DOHH2 (cell line): ENCODE results near the gene NPAP1.
"Not testable (repeated sequence)": the region's sequence is repeated elsewhere in the genome, so short reads cannot be mapped to it uniquely, and the experiment has no call there.

Source experiments
- H3F3A ChIP-seq: fragments of 200-600 bp; sonication (generic), shearing (Covaris generic); 2 replicates; pipeline ENCODE4 v1.6.0; 2016; ENCODE audit warnings: antibody characterized with exemption, mild to moderate bottlenecking; ENCODE audit not compliant: control insufficient read depth, insufficient read depth
- H3K27ac ChIP-seq: fragments of 200-600 bp; sonication (generic); 2 replicates; pipeline ENCODE4 v1.5.1; 2014; ENCODE audit warnings: low read depth, mild to moderate bottlenecking, low read length, moderate library complexity
- H3K27me3 ChIP-seq: fragments of 200-600 bp; sonication (generic); 2 replicates; pipeline ENCODE4 v1.6.1; 2014; ENCODE audit warnings: mild to moderate bottlenecking, low read length, mixed read lengths; ENCODE audit not compliant: control insufficient read depth
- H3K36me3 ChIP-seq: fragments of 200-600 bp; sonication (generic); 2 replicates; pipeline ENCODE4 v1.6.1; 2014; ENCODE audit warnings: mild to moderate bottlenecking, low read length, moderate library complexity, mixed read lengths; ENCODE audit not compliant: control insufficient read depth
- H3K4me1 ChIP-seq: fragments of 200-600 bp; sonication (generic); 2 replicates; pipeline ENCODE4 v1.6.1; 2014; ENCODE audit warnings: mild to moderate bottlenecking, low read length, mixed read lengths; ENCODE audit not compliant: control insufficient read depth
- H3K4me2 ChIP-seq: fragments of 200-600 bp; sonication (generic); 2 replicates; pipeline ENCODE4 v1.6.0; 2014; ENCODE audit warnings: mild to moderate bottlenecking, low read length, moderate library complexity
- H3K4me3 ChIP-seq: fragments of 200-600 bp; sonication (generic); 2 replicates; pipeline ENCODE4 v1.5.1; 2014; ENCODE audit warnings: mild to moderate bottlenecking, low read length, mixed read lengths
- H3K79me2 ChIP-seq: fragments of 200-600 bp; sonication (generic); 2 replicates; pipeline ENCODE4 v1.6.1; 2014; ENCODE audit warnings: mild to moderate bottlenecking, low read length, mixed read lengths; ENCODE audit not compliant: control insufficient read depth
- H3K9me2 ChIP-seq: fragments of 200-600 bp; sonication (generic); replicated peaks from 2 replicates; pipeline ENCODE4 v1.6.1; 2014; ENCODE audit warnings: mild to moderate bottlenecking, low read length, mixed read lengths; ENCODE audit not compliant: control insufficient read depth
- H3K9me3 ChIP-seq: fragments of 200-600 bp; sonication (generic); 2 replicates; pipeline ENCODE4 v1.6.1; 2014; ENCODE audit warnings: antibody characterized with exemption, low read length, mixed read lengths; ENCODE audit not compliant: control insufficient read depth, insufficient read depth
- H4K20me1 ChIP-seq: fragments of 200-600 bp; sonication (generic); 2 replicates; pipeline ENCODE4 v1.6.0; 2014; ENCODE audit warnings: low read depth, mild to moderate bottlenecking, antibody characterized with exemption, low read length, moderate library complexity; ENCODE audit not compliant: control insufficient read depth, insufficient read depth
- EZH2phosphoT487 ChIP-seq: fragments of 200-600 bp; sonication (generic); IDR thresholded peaks from 2 replicates; pipeline ENCODE4 v1.6.1; 2017; ENCODE audit warnings: borderline replicate concordance, mild to moderate bottlenecking, antibody characterized with exemption, low read length, moderate library complexity, mixed read lengths
- TF ChIP-seq, protein P1 (sequence below): fragments of 200-600 bp; sonication (generic); IDR thresholded peaks from one replicate; pipeline ENCODE4 v1.5.1; 2014; ENCODE audit warnings: antibody characterized with exemption, mild to moderate bottlenecking, low read depth, low read length; ENCODE audit not compliant: poor library complexity, severe bottlenecking

Gene NPAP1, protein sequence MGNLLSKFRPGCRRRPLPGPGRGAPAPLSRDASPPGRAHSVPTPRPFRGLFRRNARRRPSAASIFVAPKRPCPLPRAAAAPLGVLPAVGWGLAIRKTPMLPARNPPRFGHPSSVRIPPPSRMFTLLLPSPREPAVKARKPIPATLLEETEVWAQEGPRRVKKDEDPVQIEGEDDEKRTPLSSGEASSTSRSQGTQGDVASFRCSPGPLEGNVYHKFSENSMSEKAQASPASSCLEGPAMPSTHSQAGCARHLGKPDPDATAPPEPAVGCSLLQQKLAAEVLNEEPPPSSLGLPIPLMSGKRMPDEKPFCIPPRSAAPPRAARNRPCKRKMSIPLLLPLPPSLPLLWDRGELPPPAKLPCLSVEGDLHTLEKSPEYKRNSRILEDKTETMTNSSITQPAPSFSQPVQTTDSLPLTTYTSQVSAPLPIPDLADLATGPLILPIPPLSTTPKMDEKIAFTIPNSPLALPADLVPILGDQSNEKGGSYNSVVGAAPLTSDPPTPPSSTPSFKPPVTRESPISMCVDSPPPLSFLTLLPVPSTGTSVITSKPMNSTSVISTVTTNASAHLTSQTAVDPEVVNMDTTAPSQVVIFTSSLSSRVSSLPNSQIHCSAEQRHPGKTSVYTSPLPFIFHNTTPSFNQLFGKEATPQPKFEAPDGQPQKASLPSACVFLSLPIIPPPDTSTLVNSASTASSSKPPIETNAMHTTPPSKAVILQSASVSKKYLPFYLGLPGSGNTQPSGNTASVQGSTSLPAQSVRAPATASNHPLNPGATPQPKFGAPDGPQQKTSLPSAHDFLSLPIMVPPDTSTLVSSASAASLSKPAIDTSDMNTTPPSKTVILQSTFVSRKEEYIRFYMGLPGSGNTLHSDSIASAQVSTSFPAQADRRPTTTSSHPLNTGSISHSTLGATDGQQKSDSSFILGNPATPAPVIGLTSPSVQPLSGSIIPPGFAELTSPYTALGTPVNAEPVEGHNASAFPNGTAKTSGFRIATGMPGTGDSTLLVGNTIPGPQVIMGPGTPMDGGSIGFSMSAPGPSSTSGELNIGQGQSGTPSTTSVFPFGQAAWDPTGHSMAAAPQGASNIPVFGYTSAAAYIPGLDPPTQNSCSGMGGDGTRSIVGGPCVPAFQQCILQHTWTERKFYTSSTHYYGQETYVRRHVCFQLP

DNA sequence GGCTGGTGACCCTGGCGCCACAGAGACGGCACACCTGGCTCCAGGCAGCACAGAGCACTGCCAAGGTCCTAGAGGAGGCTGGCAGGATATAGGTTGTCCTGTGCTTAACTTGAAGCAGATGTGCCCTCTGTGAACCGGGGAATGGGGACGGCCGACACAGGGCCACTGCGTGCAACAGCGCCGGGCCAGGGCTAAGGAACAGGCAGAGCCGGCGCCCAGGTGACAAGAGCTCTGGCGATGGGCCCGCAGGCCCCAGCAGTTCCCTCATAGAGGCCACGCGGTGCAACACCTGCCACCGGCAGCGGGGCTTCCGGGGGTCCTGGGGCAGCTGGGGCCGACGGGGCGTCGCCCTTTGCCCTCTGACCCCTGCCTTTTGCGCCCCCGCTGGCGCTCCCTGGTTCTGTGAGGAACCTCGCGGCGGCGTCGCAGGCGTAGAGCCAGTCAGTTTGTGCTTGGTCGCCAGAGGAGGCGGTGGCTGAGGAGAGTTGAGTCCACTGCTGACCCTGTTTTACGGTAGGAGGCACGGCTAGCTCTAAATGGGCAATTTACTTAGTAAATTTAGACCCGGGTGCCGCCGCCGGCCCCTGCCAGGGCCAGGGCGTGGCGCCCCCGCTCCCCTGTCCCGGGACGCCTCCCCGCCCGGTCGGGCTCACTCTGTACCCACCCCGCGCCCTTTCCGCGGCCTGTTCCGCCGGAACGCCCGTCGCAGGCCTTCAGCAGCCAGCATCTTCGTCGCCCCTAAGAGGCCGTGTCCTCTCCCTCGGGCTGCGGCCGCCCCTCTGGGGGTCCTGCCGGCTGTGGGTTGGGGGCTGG lies at the start of gene NPAP1:
NPAP1 (plus strand) TSS at position 444 of the 813 bp plus-strand sequence; CDS start at position 537, 93 bp downstream.
- Histone ChIP-seq H3K79me2 (no peaks in the 10 kb centered on the region), H3K4me3 (no peak within 1 kb of the TSS), H3K9me2 (no peaks in the 10 kb centered on the region), H3F3A (no peaks in the 10 kb centered on the region), H3K4me1 (no peaks in the 10 kb centered on the region), H3K36me3 (no peaks in the 10 kb centered on the region), H3K27ac (no peak within 1 kb of the TSS), H3K4me2 (no peak within 1 kb of the TSS), H3K27me3 (no peaks in the 10 kb centered on the region), H4K20me1 (no peaks in the 10 kb centered on the region), H3K9me3 (peaks cover 6% of the 10 kb centered on the region; the same call in 1 of the 2 replicates)
- TF ChIP-seq, protein P1, sequence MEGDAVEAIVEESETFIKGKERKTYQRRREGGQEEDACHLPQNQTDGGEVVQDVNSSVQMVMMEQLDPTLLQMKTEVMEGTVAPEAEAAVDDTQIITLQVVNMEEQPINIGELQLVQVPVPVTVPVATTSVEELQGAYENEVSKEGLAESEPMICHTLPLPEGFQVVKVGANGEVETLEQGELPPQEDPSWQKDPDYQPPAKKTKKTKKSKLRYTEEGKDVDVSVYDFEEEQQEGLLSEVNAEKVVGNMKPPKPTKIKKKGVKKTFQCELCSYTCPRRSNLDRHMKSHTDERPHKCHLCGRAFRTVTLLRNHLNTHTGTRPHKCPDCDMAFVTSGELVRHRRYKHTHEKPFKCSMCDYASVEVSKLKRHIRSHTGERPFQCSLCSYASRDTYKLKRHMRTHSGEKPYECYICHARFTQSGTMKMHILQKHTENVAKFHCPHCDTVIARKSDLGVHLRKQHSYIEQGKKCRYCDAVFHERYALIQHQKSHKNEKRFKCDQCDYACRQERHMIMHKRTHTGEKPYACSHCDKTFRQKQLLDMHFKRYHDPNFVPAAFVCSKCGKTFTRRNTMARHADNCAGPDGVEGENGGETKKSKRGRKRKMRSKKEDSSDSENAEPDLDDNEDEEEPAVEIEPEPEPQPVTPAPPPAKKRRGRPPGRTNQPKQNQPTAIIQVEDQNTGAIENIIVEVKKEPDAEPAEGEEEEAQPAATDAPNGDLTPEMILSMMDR: no peak
- no peak for TF ChIP-seq EZH2phosphoT487

DNA sequence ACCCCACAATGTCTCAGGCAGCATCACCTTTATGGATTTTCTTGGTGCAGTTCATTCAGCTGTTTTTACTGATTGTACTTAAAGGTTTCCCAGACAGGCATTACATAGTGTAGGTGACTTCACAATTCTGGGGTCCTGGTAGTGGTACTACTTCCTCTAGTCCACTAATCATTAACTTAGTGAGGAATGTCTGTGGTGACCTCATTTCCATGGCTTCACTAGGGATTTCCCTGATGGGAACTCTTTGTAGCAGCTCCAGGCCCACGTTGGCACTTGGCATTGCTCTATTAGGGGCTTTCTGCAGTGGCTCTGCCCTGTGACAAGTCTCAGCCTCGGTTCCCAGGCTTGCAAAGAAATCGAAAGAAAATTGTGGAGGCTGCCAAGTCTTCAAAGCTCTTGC lies 48.1 kb upstream of the NPAP1 start:
- no peaks in the 10 kb centered on the region for H3K79me2 ChIP-seq
- H3K9me2 ChIP-seq: no peaks in the 10 kb centered on the region
- no peaks in the 10 kb centered on the region for H3K36me3 ChIP-seq
- H3K9me3 ChIP-seq: peaks cover 14% of the 10 kb centered on the region; the same call in 1 of the 2 replicates
- no peaks in the 10 kb centered on the region for H3K27me3 ChIP-seq
- no peaks in the 10 kb centered on the region for H3K4me1 ChIP-seq
- H4K20me1 ChIP-seq: no peaks in the 10 kb centered on the region
- H3F3A ChIP-seq: no peaks in the 10 kb centered on the region
- H3K4me3 ChIP-seq: no peak overlapping the region
- no peak overlapping the region for H3K4me2 ChIP-seq
- H3K27ac ChIP-seq: no peak overlapping the region
- TF ChIP-seq, protein P1: no peak
- TF ChIP-seq EZH2phosphoT487: no peak

DNA sequence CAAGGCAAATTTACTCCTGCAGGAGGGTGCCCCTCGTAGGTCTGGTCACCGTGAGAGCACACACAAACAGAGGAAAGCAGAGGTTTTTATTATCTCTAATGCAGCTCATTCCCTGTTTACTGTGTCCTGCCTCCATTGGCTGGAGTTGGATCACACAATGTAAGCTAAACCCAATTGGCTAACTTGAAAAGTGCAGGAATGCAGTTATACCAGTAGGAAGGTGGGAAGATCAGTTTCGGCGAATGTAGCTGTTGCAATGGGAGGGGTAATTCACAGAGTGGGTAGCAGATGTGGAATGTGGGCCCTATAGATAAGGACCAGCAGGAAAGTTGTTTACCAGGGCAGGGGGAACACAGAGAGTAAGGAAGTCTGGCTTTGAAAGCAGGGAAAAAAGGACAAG lies 42.5 kb upstream of the NPAP1 start:
- no peak overlapping the region for H3K27ac ChIP-seq
- H3K4me3 ChIP-seq: no peak overlapping the region
- H3K9me3 ChIP-seq: peaks cover 12% of the 10 kb centered on the region; the same call in 1 of the 2 replicates
- H3K4me2 ChIP-seq: no peak overlapping the region
- no peaks in the 10 kb centered on the region for H4K20me1 ChIP-seq
- no peaks in the 10 kb centered on the region for H3K4me1 ChIP-seq
- H3K27me3 ChIP-seq: no peaks in the 10 kb centered on the region
- H3F3A ChIP-seq: no peaks in the 10 kb centered on the region
- no peak for TF ChIP-seq EZH2phosphoT487
- TF ChIP-seq, protein P1: no peak
- H3K79me2 ChIP-seq: no peaks in the 10 kb centered on the region
- H3K9me2 ChIP-seq: no peaks in the 10 kb centered on the region
- no peaks in the 10 kb centered on the region for H3K36me3 ChIP-seq

DNA sequence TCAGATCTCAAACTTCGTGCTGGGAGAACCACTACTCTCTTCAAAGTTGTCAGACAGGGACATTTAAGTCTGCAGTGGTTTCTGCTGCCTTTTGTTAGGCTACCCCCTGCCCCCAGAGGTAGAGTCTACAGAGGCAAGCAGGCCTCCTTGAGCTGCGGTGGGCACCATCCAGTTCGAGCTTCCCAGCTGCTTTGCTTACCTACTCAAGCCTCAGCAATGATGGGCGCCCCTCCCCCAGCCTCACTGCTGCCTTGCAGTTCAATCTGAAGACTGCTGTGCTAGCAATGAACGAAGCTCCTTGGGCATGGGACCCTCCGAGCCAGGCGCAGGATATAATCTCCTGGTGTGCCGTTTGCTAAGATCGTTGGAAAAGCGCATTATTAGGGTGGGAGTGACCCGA lies 36.2 kb upstream of the NPAP1 start:
- not testable (repeated sequence) for H4K20me1 ChIP-seq, H3K36me3 ChIP-seq, H3F3A ChIP-seq, H3K27me3 ChIP-seq, H3K4me1 ChIP-seq, H3K27ac ChIP-seq, H3K79me2 ChIP-seq, H3K9me2 ChIP-seq, H3K4me2 ChIP-seq, H3K4me3 ChIP-seq
- H3K9me3 ChIP-seq: peaks cover 14% of the 10 kb centered on the region; the same call in 1 of the 2 replicates
